ENCODE data around the gene CCDC200. TPM values are rescaled to one million over a fixed set of nuclear protein-coding genes. Genes with fewer than 3 reads are reported as not detected.
"Not testable (repeated sequence)": the region's sequence is repeated elsewhere in the genome, so short reads cannot be mapped to it uniquely, and the experiment has no call there.

CCDC200 gene
- total RNA-seq, 1 donor from 2014 or later: not detected

GRCh38 chr17:43216369-43216761 lies 12.1 kb downstream of the CCDC200 start:
- DNase-seq (ENCODE audit: low read depth in 2 of 2): no peak

- DNase-seq (ENCODE audit: low read depth in 2 of 2): no peak
These were observed 13.1 kb downstream of the CCDC200 start for GRCh38 chr17:43215341-43215740.

DNA sequence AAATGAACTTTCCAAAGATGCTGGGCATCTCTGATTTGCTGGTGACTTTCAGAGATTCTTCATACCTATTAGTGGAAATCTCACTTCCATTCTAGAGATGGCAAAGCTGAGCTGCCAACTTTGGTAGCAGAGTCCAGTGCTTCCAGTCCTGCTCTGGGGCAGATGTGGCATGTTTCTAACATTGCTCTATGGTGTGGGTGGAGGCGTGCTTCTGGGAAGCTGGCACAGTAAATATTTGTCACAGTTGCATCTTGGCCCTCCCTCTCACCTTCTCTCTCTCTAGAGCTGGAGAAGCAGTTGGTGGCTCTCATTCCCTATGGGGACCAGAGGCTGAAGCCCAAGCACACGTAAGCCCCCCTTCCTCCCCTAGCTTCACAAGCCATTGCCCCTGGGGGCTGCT lies 14.9 kb downstream of the CCDC200 start:
- no peak for DNase-seq (ENCODE audit: low read depth in 2 of 2)

DNA sequence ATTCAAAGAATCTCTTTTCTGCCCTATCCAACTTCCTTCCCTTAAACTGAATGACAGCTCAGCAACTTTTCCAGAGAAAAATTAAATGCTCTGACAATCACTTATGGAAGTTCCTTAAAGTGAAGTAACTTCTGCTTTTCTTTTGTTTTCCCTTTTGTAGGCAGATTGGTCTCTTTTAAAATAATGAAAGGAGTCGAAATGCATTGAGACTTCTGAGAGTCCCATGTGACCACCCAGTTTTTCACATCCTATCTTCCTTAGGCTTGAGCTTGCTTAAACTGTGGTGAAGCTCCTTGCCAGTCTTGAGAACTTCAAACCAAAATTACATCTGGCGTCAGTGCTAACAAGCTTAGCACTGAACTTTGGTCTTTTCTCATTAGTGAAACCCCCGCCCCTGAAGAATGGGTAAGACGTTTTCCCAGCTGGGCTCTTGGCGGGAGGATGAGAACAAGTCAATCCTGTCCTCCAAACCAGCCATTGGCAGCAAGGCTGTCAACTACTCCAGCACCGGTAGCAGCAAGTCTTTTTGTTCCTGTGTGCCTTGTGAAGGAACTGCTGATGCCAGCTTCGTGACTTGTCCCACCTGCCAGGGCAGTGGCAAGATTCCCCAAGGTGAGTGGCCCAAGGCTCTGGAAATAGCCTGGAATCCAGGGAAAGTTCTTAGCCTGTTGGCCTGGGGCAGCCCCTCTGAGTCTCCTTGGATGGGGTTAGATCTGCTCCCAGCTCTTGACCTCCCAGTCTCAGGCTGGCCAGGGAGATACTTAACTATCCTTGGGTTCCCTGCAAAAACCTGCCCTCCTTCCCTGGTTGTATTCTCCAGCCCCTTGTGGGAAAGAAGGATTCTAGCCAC lies 15.6 kb downstream of the CCDC200 start:
- DNase-seq (ENCODE audit: low read depth in 2 of 2): no peak

DNA sequence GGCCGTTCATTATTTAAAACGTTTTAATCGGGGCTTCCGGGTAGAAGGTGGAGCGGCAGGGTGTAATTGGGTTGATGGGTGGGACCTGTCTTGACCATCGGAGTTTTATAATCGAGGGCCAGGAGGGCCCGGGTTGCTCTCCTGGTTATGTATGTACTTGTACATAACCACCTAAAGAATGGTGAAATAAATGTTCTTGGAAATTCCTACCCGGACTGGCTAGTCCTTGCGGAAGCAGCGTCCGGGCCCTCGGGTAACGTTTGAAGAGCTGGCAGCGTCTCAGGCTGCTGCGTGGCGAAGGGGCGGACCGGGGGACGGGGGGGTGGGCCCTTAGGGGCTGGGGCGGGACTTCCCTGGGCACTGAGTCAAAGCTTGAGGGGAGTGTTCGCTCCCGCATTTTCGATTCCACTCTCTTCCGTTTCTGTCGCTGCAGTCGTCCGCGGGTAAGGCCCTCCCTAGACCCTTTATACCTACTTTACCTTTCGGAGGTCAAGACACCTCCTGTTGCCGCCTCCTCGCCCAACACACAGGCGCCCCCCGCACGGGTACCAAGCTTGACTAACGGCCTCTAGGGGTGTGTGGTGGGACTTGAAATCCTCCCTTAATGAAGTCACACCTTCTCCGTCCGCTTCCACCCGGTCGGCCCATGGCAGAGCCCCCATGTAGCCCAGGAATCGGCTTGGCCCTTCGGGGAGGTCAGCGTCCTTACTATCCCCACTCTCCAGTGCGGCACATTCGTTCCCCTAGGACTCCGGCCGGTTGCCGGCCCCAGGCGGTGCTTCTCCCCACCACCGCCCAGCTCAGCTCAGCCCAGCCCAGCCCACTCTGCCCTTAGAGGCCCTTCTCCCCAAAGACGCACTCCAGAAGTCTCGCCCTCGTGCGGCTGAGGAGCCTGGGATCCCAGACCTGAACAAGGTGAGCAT lies 16.7 kb downstream of the CCDC200 start, which contains the start of gene TMEM106A:
TMEM106A (plus strand) TSS at position 396 of the 923 bp plus-strand sequence. CDS start 1,167 bp downstream, outside the sequence.
- peak; percentile 45 to 90 for DNase-seq (ENCODE audit: low read depth in 2 of 2)

DNA sequence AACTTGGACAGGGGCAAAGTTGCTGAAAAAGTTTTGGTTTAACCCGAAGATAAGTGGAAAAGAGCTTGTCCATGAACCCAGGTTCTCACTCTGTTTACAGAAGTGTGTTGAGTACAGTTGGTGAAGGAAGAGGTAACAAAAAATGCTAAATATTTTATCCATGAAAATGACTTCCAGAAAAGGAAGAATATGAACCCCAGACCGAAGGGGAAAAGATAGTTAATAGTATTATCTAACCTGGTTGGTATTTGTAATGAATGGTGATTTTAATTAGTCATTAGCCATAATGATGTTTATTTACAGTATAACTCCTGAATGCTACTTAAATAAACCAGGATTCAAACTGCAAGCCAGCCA lies 17.3 kb downstream of the CCDC200 start:
- no peak for DNase-seq (ENCODE audit: low read depth in 2 of 2)

- no peak for DNase-seq (ENCODE audit: low read depth in 2 of 2)
These were observed 17.8 kb downstream of the CCDC200 start for GRCh38 chr17:43210576-43210975.

DNA sequence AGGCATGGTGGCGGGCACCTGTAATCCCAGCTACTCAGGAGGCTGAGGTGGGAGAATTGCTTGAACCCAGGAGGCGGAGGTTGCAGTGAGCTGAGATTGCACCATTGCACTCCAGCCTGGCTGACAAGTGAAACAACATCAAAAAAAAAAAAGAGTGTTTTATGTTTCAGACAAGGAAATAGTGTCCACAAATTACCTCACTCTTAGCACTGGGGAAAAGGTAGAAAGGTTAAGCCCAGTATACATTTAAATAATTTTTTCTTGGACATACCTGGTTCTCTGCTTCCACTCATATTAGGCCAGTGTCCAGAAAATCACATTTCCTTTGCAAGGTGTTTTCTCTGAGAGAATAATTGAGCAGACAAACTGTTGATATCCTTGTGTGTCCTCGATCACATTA lies 25.4 kb downstream of the CCDC200 start:
- not testable (repeated sequence) for DNase-seq (ENCODE audit: low read depth in 2 of 2)

DNA sequence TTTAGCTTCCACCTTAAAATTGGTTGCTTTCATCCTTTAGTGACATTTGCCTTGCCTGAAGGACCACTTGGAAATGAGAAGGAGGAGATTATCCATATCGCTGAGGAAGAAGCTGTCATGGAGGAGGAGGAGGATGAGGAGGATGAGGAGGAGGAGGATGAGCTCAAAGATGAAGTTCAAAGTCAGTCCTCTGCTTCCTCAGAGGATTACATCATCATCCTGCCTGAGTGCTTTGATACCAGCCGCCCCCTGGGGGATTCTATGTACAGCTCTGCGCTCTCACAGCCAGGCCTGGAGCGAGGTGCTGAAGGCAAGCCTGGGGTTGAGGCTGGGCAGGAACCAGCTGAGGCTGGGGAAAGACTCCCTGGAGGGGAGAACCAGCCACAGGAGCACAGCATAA lies 28.3 kb downstream of the CCDC200 start:
- no peak for DNase-seq (ENCODE audit: low read depth in 2 of 2)

GRCh38 chr17:43199633-43200032 lies 28.8 kb downstream of the CCDC200 start:
- DNase-seq (ENCODE audit: low read depth in 2 of 2): no peak

DNA sequence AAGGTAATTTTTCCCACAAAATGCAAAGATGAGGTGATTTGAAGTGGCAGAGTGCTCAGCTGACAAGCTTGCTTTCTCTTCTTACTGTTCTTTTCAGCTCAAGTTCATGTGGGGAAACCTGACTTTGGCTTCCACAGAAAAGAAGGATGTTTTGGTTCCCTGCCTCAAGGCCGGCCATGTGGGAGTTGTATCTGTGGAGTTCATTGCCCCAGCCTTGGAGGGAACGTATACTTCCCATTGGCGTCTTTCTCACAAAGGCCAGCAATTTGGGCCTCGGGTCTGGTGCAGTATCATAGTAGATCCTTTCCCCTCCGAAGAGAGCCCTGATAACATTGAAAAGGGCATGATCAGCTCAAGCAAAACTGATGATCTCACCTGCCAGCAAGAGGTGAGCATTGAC lies 35.2 kb downstream of the CCDC200 start:
- no peak for DNase-seq (ENCODE audit: low read depth in 2 of 2)

- not testable (repeated sequence) for DNase-seq (ENCODE audit: low read depth in 2 of 2)
These were observed 41.8 kb downstream of the CCDC200 start for GRCh38 chr17:43186656-43187055.

DNA sequence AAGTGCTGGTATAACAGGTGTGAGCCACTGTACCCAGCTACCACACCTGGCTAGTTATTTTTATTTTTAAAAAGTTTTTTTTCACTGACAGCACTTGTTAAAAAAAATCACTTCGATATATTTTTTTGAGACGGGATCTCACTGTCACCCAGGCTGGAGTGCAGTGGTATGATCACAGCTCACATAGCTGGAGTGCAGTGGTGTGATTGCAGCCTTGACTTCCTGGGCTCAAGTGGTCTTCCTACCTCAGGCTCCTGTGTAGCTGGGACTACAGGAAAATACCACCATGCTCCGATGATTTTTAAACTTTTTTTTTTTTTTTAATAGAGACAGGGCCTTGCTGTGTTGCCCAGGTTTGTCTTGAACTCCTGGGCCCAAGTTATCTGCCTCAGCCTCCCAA lies 44.5 kb downstream of the CCDC200 start:
- DNase-seq (ENCODE audit: low read depth in 2 of 2): no peak

GRCh38 chr17:43176119-43176570 lies 52.3 kb downstream of the CCDC200 start:
- DNase-seq (ENCODE audit: low read depth in 2 of 2): no peak

GRCh38 chr17:43175213-43176118 lies 53.0 kb downstream of the CCDC200 start:
- DNase-seq (ENCODE audit: low read depth in 2 of 2): peak in 1 of 2 donors; percentile 28

DNA sequence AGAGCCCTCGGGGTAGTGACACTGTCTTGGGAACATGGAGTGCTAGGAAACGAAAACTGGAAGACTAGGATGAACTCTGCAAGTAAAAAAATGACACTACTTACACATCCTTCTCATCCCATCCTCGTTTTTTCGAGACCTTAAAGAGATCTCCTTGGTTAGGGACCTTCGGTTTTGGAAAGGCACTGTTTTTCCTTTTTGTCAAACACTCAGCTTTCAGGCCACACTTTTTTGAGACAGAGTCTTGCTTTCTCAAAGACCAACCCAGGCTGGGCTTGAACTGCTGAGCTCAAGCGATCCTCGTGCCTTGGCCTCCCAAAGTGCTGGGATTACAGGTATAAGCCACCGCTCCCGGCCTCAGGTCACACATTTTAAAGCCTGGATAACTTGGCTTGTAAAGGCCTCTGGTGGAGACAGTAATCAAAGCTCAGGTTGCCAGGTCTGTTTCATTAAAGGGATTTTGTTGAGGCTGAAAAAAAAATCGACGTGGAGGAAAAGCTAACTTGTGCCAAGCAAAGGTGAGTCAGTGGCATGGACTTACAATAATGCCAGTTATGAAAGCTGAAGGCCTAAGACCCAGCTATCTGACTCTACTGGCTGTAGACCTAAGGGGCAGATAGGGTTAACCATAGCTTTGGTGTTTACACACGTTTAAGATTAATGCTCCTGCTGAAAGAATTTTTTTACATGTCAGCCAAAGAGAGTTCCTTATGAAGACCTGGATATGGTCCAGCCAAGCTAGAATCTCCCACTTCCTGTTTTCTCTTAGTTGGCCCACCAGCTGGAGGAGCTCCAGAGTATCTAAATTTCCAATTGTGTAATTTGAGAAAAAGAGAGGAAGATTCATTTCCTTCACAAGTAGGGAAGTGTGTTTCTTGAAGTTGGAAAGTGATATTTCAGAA lies 56.6 kb downstream of the CCDC200 start:
- peak; percentile 56 to 91 for DNase-seq (ENCODE audit: low read depth in 2 of 2)
